ENCODE data around the gene OLFML1. TPM values are rescaled to one million over a fixed set of nuclear protein-coding genes. Genes with fewer than 3 reads are reported as not detected.

Gene OLFML1
- total RNA-seq, 1 experiment from 2014 or later: 0.21 TPM

GRCh38 chr11:7480113-7480512 lies 5.2 kb upstream of the OLFML1 start:
- DNase-seq (ENCODE audit: low spot score): no peak

GRCh38 chr11:7484131-7484530 lies 1.2 kb upstream of the OLFML1 start:
- no peak for DNase-seq (ENCODE audit: low spot score)

GRCh38 chr11:7484645-7485044 lies 661 bp upstream of the OLFML1 start:
- DNase-seq (ENCODE audit: low spot score): no peak

GRCh38 chr11:7486098-7486780 lies 933 bp downstream of the OLFML1 start:
- no peak for DNase-seq (ENCODE audit: low spot score)

- DNase-seq (ENCODE audit: low spot score): no peak
Measured at GRCh38 chr11:7486781-7487140, 1.5 kb downstream of the OLFML1 start.

- DNase-seq (ENCODE audit: low spot score): no peak
Measured at GRCh38 chr11:7487360-7487759, 2.1 kb downstream of the OLFML1 start.

- DNase-seq (ENCODE audit: low spot score): no peak
Measured at GRCh38 chr11:7488681-7489080, 3.4 kb downstream of the OLFML1 start.

GRCh38 chr11:7489376-7489775 lies 4.1 kb downstream of the OLFML1 start:
- no peak for DNase-seq (ENCODE audit: low spot score)

GRCh38 chr11:7490054-7490453 lies 4.7 kb downstream of the OLFML1 start:
- no peak for DNase-seq (ENCODE audit: low spot score)

- DNase-seq (ENCODE audit: low spot score): no peak
Measured at GRCh38 chr11:7490535-7490934, 5.2 kb downstream of the OLFML1 start.

- no peak for DNase-seq (ENCODE audit: low spot score)
Measured at GRCh38 chr11:7492253-7492652, 6.9 kb downstream of the OLFML1 start.

GRCh38 chr11:7493670-7494069 lies 8.4 kb downstream of the OLFML1 start:
- DNase-seq (ENCODE audit: low spot score): no peak

GRCh38 chr11:7494086-7494745 lies 8.9 kb downstream of the OLFML1 start:
- DNase-seq (ENCODE audit: low spot score): no peak

GRCh38 chr11:7495882-7496551 lies 10.7 kb downstream of the OLFML1 start:
- no peak for DNase-seq (ENCODE audit: low spot score)

- no peak for DNase-seq (ENCODE audit: low spot score)
Measured at GRCh38 chr11:7498193-7498592, 12.9 kb downstream of the OLFML1 start.

GRCh38 chr11:7499081-7499480 lies 13.8 kb downstream of the OLFML1 start:
- DNase-seq (ENCODE audit: low spot score): no peak

GRCh38 chr11:7500251-7500650 lies 14.9 kb downstream of the OLFML1 start:
- DNase-seq (ENCODE audit: low spot score): no peak

- no peak for DNase-seq (ENCODE audit: low spot score)
Measured at GRCh38 chr11:7501251-7501650, 15.9 kb downstream of the OLFML1 start.

GRCh38 chr11:7501894-7502293 lies 16.6 kb downstream of the OLFML1 start:
- DNase-seq (ENCODE audit: low spot score): no peak

- no peak for DNase-seq (ENCODE audit: low spot score)
Measured at GRCh38 chr11:7506243-7506642, 20.9 kb downstream of the OLFML1 start.

- no peak for DNase-seq (ENCODE audit: low spot score)
Measured at GRCh38 chr11:7508087-7508486, 22.8 kb downstream of the OLFML1 start.

- no peak for DNase-seq (ENCODE audit: low spot score)
Measured at GRCh38 chr11:7509966-7510365, 24.7 kb downstream of the OLFML1 start.

GRCh38 chr11:7511401-7511800 lies 26.1 kb downstream of the OLFML1 start:
- peak; percentile 34 for DNase-seq (ENCODE audit: low spot score)

Measured in H4 (cell line).